GM19238 (cell line): ENCODE results near the gene ZFAND3.

Experiments used
- DNase-seq: peaks from one replicate; pipeline ENCODE4 v3.0.0; 2011; ENCODE audit warnings: low spot score; ENCODE audit not compliant: insufficient read length

ZFAND3 gene

GRCh38 chr6:37819177-37819801 is at the start of gene ZFAND3:
TSS of gene ZFAND3 (plus strand) at chr6:37819727. CDS start at chr6:37819946, 219 bp downstream.
- peak; percentile 92 for DNase-seq

DNA sequence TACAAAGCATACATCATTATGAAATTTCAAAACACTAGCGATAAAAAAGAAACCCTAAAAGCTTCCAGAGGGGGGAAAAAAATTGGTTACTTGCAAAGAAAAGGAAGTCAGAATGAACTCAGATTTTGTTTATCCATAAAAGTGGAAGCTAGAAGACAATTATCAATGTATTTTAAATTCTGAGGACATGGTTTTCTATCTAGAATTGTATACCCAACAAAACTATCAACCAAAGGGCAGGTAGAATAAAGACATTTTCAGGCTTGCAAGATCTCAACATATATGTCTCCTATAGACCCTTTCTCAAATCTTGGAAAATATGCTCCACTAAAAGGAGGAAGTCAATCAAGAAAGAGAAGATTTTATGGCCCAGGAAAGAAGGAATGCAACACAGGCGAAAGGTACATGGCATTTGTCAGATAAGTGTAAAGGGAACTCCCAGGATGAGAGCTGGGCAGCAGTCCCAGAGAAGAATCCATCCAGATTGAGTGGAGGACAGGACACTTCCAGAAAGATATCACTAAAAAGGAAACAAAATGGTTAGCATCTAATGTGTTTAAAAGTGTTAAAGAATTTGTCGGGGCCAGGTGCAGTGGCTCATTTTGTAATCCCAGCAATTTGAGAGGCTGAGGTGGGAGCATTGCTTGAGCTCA is 45.4 kb upstream of the ZFAND3 start:
- DNase-seq: no peak

GRCh38 chr6:37776566-37776965 is 43.0 kb upstream of the ZFAND3 start:
- DNase-seq: no peak

DNA sequence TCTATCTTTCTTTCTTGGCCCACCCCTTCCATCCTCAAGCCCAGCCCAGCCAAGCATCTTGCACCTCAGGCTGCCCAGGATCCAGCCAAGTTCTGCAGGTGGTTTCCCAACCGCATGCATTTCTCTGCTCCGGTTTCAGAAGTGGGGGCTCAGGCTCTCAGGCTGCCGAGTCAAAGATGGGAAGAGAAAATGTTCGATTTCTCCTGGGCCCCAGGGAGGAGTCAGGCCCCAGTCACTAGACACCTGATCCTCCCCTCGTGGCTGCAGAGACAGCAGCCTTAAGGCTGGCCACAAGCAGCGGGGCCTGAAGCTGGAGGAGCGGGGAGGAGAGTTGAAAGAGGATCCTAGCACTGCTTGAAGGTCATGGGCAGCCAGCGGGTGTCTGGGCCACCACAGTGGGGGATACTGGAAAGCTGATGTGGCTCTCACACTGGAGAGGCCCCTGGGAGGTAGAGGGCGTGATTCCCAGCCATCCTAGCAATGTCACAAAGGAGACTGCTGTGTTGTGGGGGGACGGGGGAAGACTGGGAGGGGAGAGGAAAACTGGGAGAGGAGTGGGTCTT is 42.2 kb upstream of the ZFAND3 start:
- peak; percentile 40 for DNase-seq

- no peak for DNase-seq
Observed at GRCh38 chr6:37779111-37779800, 40.3 kb upstream of the ZFAND3 start.

DNA sequence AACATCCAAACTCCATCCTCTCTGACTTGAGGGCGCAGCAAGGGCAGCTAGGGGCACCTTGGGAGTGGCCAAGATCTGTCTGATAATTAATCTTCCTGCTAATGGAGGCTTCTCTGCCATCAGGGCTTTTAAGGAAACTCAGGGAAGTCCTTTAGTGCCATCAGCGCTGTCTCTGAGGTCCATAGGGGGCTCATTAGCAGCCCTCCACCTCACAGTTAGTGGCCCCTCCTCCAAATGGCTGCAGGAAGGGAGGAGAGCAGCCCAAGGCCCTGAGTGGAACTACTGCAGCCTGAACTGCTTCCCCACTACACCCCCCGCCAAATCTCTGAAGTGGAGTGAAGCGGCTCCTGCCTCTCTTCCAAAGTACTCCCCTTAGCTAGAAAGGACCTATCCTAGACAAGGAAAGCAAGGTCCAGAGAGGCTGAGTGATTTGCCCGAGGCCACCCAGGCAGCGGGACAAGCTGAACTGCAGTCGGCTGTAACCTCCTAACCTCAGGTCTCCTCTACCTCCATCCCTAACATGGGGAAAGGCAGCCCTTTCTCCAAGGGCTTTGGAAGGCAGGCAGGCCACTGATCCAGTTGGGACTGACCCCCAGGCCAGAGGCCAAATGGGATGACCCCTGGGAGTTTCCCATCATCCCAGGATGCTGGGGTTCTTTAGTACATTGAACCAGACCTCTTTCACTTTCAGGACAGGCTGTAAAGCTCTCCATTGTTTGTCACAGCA is 39.5 kb upstream of the ZFAND3 start:
- DNase-seq: no peak

GRCh38 chr6:37781788-37782187 is 37.7 kb upstream of the ZFAND3 start:
- DNase-seq: no peak

GRCh38 chr6:37783025-37783855 is 36.3 kb upstream of the ZFAND3 start:
- no peak for DNase-seq

GRCh38 chr6:37783856-37784584 is 35.5 kb upstream of the ZFAND3 start:
- DNase-seq: no peak

DNA sequence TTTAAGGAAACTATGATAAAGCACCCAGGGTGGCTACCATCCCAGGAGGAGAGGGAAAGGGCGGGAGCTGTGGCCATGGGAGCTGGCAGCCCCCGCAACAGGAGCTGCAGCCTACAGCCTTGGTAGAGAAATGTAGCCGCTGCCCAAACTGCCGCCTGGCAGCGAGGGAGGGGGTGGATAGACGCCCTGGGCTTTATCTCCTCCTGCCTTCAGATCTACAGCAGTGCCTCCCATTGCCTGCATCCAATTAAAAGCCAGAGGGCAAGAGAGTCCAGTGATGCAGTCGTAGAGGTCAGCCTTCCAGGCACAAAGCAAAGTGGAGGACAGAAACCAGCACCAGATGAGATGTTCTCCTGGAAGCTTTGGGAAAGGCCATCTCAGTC is 35.0 kb upstream of the ZFAND3 start:
- no peak for DNase-seq

GRCh38 chr6:37785002-37785662 is 34.4 kb upstream of the ZFAND3 start:
- no peak for DNase-seq

- no peak for DNase-seq
Observed at GRCh38 chr6:37785663-37786270, 33.8 kb upstream of the ZFAND3 start.

- DNase-seq: no peak
Observed at GRCh38 chr6:37787216-37787615, 32.3 kb upstream of the ZFAND3 start.

GRCh38 chr6:37788259-37788658 is 31.3 kb upstream of the ZFAND3 start:
- no peak for DNase-seq

DNA sequence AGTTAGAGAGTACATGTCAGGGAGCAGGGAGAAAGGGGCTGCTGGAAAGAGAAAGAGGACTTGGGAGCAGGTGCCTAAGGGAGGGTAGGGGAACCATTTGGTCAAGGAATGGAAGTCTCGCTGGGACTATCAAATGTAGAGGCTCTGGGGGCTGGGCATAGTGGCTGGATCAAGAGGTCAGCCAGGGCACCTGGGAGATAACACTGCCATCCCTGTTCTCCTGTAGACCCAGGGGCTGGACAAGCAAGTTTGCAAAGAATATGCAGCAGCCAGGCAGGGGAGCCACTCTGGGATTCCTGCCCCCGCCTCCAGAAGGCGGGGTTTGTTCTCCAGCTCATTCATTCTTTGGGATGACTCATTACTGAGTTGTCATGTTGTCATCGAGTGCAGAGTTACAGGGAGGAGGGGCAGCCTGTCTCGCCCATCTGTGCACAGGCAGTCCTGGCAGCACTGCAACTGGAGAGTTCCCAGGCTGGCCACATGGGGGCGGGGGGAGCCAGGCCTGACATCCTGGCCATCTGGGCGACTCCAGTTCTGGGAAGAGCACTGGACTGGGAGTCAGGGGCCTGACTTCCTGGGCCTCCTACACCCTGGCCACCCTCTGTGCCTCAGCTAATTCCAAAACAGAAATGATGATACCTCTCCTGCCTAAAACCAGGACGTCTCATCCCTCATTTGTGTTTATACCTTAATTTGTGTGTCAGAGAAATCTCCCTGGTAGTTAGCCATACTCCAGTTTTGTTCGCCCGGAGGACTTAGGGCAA is 28.2 kb upstream of the ZFAND3 start:
- peak; percentile 87 for DNase-seq

DNA sequence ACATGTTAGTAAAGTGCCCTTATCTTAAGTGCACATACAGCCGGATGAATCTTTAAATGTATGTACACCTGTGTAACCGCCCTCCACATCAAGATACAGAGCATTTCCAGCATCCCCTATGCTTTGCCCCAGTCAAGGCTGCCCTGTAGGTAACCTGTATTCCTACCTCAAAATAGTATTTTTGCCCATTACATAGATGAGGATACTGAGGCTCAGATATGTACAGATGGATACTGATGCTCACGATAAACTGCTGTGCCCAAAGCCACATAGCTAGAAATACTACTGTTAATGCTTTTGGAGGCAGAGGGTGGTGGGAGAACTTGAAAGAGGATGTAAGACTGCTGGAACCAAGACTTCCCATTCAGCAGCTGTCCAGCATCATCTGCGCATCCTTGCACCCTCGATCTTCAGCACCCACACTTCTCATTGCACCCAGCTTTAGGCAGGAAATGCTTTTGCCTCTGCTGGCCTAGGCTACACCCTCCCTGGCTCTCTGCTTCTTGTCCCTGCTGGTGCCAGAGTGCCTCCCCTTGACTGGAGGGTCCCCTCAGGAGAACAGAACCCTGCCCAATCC is 27.0 kb upstream of the ZFAND3 start:
- no peak for DNase-seq

- DNase-seq: no peak
Observed at GRCh38 chr6:37793067-37793466, 26.5 kb upstream of the ZFAND3 start.

DNA sequence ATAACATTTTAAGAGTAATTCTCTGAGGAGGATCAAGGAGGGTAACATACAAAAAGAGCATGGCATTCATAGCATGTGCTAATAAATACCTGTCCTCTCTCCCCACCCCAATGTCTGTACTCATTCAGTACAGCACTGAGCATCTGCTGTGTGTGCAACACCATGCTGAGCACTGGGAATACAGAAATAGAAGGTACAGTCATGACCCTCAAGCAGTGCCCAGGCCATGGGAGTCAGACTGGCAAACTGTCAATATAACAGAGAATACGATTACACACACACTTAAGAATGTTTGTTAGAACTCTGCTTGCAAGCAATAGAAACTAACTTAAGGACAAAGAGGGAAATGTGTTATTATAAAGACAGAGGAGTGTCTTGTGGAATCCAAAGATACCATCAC is 24.7 kb upstream of the ZFAND3 start:
- DNase-seq: no peak
